GM23248 (cell line): ENCODE results near the gene PROM1.

ENCODE experiments used
- EZH2 ChIP-seq: fragments of 200-600 bp; sonication (generic); IDR thresholded peaks from 2 replicates; pipeline ENCODE4 v1.6.1; 2018; ENCODE audit warnings: antibody characterized with exemption, mild to moderate bottlenecking; ENCODE audit not compliant: insufficient read depth, poor library complexity, severe bottlenecking
- EZH2phosphoT487 ChIP-seq: fragments of 200-600 bp; sonication (generic); IDR thresholded peaks from 2 replicates; pipeline ENCODE4 v1.6.1; 2018; ENCODE audit warnings: antibody characterized with exemption, moderate library complexity, mild to moderate bottlenecking, low read depth; ENCODE audit not compliant: insufficient read depth

DNA sequence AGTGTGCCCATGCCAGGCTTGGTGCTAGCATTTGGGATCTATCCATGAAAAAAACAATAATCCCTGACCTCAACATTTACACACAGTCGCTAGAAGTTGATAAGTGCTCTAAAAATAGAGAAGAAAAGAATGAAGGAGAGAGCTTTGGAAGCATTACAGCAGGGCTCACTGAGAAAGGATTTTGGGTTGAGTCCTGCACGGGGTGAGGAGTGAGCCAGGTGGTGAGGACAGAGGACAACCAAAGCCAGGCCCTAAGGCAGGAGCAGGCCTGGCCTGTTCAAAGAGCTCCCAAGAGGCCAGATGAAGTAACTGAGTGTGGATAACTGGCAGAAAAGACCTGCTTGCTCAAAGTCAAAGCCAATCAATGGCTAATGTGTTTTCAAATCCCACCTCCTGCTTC lies 20.7 kb upstream of the PROM1 start:
- TF ChIP-seq EZH2 (no peak), EZH2phosphoT487 (no peak)
